D721Med (cell line): ENCODE measurements around the gene GALNT17.
"Not testable (repeated sequence)": the region's sequence is repeated elsewhere in the genome, so short reads cannot be mapped to it uniquely, and the experiment has no call there.

ENCODE experiments used
- DNase-seq: peaks from one replicate; pipeline ENCODE4 v3.0.0; 2011; ENCODE audit warnings: low spot score; ENCODE audit not compliant: insufficient read length
- FAIRE-seq: peaks from 2 replicates; lab custom pipeline; 2011; peaks lifted over from hg19 to GRCh38; lab: Jason Lieb, UNC
- TF ChIP-seq, protein P1 (sequence below): IDR thresholded peaks from 2 replicates; pipeline ENCODE4 v1.5.1; 2012; ENCODE audit warnings: mild to moderate bottlenecking, control low read depth; ENCODE audit not compliant: insufficient read depth; ENCODE audit errors: missing control alignments

Gene GALNT17

DNA sequence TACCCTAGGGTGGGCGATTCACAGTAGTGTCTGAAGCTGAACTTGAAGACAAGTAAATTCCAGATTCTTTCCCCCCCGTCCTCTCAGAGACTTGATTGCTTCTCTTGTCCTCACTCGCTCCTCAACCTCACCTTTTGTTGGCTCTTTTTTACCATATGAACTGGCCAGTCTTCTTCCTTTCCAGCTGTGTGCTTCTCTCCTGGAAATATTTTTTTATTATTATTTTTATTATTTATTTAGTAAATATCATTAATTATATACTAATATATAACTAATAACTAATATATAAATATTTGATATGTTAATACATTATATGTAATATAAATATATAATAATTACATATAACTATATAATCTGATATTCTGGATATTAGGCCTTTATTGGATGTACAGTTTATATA is 484.3 kb downstream of the GALNT17 start:
- DNase-seq: no peak
- FAIRE-seq: no peak
- TF ChIP-seq, protein P1, sequence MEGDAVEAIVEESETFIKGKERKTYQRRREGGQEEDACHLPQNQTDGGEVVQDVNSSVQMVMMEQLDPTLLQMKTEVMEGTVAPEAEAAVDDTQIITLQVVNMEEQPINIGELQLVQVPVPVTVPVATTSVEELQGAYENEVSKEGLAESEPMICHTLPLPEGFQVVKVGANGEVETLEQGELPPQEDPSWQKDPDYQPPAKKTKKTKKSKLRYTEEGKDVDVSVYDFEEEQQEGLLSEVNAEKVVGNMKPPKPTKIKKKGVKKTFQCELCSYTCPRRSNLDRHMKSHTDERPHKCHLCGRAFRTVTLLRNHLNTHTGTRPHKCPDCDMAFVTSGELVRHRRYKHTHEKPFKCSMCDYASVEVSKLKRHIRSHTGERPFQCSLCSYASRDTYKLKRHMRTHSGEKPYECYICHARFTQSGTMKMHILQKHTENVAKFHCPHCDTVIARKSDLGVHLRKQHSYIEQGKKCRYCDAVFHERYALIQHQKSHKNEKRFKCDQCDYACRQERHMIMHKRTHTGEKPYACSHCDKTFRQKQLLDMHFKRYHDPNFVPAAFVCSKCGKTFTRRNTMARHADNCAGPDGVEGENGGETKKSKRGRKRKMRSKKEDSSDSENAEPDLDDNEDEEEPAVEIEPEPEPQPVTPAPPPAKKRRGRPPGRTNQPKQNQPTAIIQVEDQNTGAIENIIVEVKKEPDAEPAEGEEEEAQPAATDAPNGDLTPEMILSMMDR: no peak

DNA sequence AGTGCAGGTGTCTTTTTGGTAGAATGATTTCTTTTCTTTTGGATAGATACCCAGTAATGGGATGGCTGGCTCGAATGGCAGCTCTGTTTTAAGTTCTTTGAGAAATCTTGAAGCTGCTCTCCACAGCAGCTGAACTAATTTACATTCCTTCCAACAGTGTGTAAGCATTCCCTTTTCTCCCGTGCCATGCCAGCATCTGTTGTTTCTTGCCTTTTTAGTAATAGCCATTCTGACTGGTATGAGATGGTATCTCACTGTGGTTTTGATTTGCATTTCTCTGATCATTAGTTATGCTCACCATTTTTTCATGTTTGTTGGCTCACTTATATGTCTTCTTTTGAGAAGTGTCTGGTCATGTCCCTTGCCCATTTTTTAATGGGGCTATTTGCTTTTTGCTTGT is 486.3 kb downstream of the GALNT17 start:
- TF ChIP-seq, protein P1: no peak
- DNase-seq: no peak
- FAIRE-seq: no peak

DNA sequence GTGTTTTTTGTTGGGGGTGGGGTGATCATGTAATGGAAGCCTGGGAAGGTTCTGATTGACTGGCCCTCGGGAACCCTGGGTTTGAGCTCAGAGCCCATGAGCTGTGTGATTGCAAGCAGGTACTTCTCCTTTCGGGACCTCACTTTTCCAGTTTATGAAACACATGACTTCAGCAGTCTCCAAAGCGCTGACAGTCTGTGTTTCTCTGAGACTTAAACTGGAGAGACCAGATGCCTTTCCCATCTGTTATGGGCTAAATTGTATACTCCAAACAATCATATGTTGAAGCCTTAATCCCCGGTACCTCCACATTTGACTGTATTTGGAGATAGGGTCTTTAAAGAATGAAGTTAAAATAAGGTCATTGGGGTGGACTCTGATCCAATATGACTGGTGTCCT is 493.6 kb downstream of the GALNT17 start:
- TF ChIP-seq, protein P1: no peak
- DNase-seq (no peak), FAIRE-seq (no peak)

DNA sequence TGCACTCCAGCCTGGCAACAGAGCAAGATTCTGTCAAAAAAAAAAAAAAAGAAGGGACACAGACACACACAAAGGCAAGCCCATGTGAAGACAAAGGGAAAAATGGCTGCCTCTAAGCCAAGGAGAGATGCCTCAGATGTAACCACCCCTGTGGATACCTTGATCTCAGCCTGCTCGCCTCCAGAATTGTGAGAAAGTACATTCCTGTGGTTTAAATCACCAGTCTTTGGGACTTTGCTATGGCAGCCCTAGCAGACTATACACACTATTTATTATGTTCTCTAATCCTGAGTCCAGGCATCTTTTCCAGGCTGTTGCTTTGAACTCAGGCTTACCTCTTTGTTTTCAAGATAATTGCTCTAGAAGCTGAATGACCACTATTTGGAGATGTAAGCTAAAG is 494.3 kb downstream of the GALNT17 start:
- FAIRE-seq (no peak), DNase-seq (no peak)
- TF ChIP-seq, protein P1: no peak

DNA sequence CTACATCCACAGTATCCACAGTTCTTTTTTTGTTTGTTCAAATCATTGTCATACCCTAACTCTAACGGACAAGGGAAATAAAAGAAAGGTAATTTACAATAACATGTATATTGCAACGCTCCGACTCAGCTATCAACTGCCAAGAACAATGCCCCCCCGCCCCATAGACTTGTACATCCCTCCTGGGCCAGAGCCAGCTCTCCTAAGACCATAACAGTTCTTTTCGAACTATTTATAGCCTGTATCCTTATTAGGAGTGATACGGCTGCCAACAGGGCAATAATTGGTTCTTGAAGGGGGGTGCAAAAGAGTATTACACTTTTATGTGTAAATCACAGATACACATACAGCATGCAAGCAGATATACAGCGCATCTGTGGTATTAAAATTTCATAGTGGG is 495.7 kb downstream of the GALNT17 start:
- DNase-seq (no peak), FAIRE-seq (no peak)
- TF ChIP-seq, protein P1: no peak

DNA sequence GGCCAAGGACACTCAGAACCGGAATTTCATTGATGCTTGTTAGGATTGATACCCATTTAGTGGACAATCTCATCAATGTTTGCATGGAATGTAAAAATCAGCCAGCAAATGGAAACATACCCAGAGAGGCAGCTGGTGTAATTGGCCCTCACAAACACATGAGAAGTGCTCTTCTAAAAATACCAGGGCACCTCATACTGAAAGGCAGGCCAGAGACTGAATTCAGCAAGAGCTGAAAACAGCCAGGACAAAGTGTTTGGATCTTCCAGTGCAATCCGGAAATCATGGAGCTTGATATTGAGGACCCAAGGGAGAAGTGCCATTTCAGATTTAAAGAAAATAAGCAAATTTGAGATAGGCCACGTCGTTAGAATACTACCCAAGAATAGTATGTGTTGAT is 498.6 kb downstream of the GALNT17 start:
- FAIRE-seq (no peak), DNase-seq (no peak)
- TF ChIP-seq, protein P1: no peak

DNA sequence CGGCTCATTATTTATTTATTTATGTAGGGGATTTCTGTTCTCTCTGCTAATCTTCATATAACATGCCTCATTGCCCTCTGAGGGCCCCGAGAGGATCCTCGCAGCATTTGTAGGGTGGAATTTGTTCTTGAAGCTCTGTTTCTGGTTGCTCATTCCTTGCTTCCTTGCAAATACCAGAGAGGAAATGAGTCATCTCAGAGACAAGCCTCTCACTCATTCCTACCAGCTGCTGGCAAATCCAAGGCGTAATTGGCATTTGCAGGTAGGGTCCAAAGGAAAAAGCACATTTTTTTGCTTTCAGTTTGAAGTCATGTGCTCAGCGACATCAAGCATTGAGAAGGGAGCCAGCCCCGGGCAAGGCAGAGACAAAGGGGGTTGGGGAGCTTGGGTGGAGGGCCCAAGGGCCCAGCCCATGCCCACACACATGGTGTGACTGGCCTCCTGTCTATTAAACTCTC is 501.6 kb downstream of the GALNT17 start:
- TF ChIP-seq, protein P1: no peak
- DNase-seq (no peak), FAIRE-seq (no peak)

DNA sequence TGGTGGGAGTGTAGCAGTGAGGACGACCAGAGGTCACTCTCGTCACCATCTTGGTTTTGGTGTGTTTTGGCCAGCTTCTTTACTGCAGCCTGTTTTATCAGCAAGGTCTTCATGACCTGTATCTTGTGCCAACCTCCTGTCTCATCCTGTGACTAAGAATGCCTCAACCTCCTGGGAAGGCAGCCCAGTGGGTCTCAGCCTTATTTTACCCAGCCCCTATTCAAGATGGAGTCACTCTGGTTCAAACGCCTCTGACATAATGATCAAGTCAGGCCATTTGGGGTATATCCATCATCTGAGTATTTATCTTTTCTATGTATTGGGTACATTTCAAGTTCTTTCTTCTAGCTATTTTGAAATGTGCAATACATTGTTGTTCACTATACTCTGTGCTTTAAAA is 503.9 kb downstream of the GALNT17 start:
- FAIRE-seq, DNase-seq: not testable (repeated sequence)
